Activated B cell treated with CpG ODN at 0.5 μM for 24 hours (primary cell): ENCODE results near the gene PKP4. TPM values are rescaled to one million over a fixed set of nuclear protein-coding genes. Genes with fewer than 3 reads are reported as not detected.

Experiments
- ATAC-seq: fragments of 200-7000 bp; cut with Tn5 transposase; one replicate; pipeline ENCODE4 v1.10.0; 2021; ENCODE audit warnings: low read depth, mild to moderate bottlenecking, moderate library complexity
- CTCF ChIA-PET: fragments of 350-600 bp; sonication (Branson Sonifier 250); formaldehyde crosslinking; loops from one replicate; lab custom pipeline; 2021; ENCODE audit warnings: antibody characterized with exemption; lab: Charles Lee
- POLR2A ChIA-PET: fragments of 350-600 bp; sonication (Branson Sonifier 250); formaldehyde crosslinking; loops from one replicate; lab custom pipeline; 2021; ENCODE audit warnings: antibody characterized with exemption; lab: Charles Lee
- DNase-seq: peaks from one replicate; pipeline ENCODE4 v3.0.0; 2022
- H3K27ac Mint-ChIP-seq: one replicate; pipeline ENCODE4 v1.8.0; 2020; ENCODE audit warnings: mixed read lengths
- H3K27me3 Mint-ChIP-seq: one replicate; pipeline ENCODE4 v1.8.0; 2021; ENCODE audit warnings: mixed read lengths
- H3K36me3 Mint-ChIP-seq: one replicate; pipeline ENCODE4 v1.8.0; 2021; ENCODE audit warnings: low read depth, mixed read lengths
- H3K4me1 Mint-ChIP-seq: one replicate; pipeline ENCODE4 v1.8.0; 2021; ENCODE audit warnings: mixed read lengths
- H3K4me3 Mint-ChIP-seq: one replicate; pipeline ENCODE4 v1.8.0; 2020; ENCODE audit warnings: mild to moderate bottlenecking, mixed read lengths
- H3K9me3 Mint-ChIP-seq: one replicate; pipeline ENCODE4 v1.8.0; 2020; ENCODE audit warnings: mixed read lengths
- intact Hi-C: fragments of 100-400 bp; cut with micrococcal nuclease; formaldehyde crosslinking; loops from one replicate; pipeline ENCODE4 v1.15.1; 2024
- total RNA-seq: library from RNA; stranded (reverse); gene quantifications from 2 replicates; pipeline ENCODE4 v1.2.3, GENCODE V29; 2022
- TF ChIP-seq, protein P1 (sequence below): fragments of 200-600 bp; IDR thresholded peaks from one replicate; pipeline ENCODE4 v1.8.0; 2022; ENCODE audit warnings: antibody characterized with exemption, mild to moderate bottlenecking

PKP4 gene
- total RNA-seq, 1 donor from 2014 or later: 6.5 TPM

GRCh38 chr2:158459161-158460003 is 2.6 kb downstream of the PKP4 start:
- Mint-ChIP-seq H3K9me3 (no peaks in the 10 kb centered on the region), H3K36me3 (peaks cover 5% of the 10 kb centered on the region), H3K4me1 (peaks cover 18% of the 10 kb centered on the region), H3K27me3 (peaks cover 8% of the 10 kb centered on the region), H3K27ac (no peak overlapping the region), H3K4me3 (no peak overlapping the region)
- ChIA-PET CTCF (no interaction called here), POLR2A (interaction anchor here (0.7 kb wide), 1 partner anchor 271 kb away, joined by 4 read pairs; no protein-coding TSS in a partner anchor)
- intact Hi-C loops: loop anchor here (5.0 to 10.0 kb wide), 4 partner anchors 828 to 1055 kb away; partner anchors contain the start of genes ACVR1C and WDSUB1
- TF ChIP-seq, protein P1, sequence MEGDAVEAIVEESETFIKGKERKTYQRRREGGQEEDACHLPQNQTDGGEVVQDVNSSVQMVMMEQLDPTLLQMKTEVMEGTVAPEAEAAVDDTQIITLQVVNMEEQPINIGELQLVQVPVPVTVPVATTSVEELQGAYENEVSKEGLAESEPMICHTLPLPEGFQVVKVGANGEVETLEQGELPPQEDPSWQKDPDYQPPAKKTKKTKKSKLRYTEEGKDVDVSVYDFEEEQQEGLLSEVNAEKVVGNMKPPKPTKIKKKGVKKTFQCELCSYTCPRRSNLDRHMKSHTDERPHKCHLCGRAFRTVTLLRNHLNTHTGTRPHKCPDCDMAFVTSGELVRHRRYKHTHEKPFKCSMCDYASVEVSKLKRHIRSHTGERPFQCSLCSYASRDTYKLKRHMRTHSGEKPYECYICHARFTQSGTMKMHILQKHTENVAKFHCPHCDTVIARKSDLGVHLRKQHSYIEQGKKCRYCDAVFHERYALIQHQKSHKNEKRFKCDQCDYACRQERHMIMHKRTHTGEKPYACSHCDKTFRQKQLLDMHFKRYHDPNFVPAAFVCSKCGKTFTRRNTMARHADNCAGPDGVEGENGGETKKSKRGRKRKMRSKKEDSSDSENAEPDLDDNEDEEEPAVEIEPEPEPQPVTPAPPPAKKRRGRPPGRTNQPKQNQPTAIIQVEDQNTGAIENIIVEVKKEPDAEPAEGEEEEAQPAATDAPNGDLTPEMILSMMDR: no peak
- ATAC-seq (no peak), DNase-seq (no peak)

DNA sequence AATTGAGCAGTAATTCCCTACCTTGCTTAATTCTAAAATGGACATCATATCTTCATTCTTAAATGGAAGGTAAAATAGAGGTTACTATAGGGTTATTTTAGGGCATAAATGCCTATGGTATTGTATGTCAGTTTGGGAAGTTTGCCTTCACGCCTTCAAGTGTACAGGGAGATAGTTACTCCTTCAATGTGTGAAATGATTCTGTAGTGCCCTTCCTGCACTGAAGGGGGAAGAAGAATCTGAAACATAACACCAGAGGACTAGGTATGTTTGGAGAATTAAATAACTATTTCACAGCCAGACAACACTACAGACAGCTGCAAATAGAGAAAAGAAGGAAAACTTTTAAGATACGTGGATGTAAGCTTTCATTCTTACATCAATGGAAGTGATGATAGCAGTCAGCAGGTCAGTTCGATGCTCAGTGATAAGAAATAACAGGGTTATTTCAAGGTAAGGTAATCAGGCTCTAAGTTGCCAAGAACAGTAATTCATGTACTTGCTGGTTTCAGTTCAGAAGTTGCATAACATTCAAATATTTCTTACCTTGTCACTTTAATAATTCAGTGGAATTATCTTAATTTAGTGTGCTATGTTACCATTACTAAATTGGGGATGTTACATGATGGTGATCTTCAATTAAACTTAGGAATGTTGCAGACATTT is 4.0 kb downstream of the PKP4 start:
- no peak overlapping the region for H3K27ac Mint-ChIP-seq
- H3K4me3 Mint-ChIP-seq: no peak overlapping the region
- H3K4me1 Mint-ChIP-seq: peaks cover 18% of the 10 kb centered on the region
- peaks cover 8% of the 10 kb centered on the region for H3K27me3 Mint-ChIP-seq
- TF ChIP-seq, protein P1: no peak
- DNase-seq (no peak), ATAC-seq (no peak)
- H3K36me3 Mint-ChIP-seq: peaks cover 5% of the 10 kb centered on the region
- intact Hi-C loops: no loop called here
- POLR2A ChIA-PET: no interaction called here
- no peaks in the 10 kb centered on the region for H3K9me3 Mint-ChIP-seq
- CTCF ChIA-PET: no interaction called here

DNA sequence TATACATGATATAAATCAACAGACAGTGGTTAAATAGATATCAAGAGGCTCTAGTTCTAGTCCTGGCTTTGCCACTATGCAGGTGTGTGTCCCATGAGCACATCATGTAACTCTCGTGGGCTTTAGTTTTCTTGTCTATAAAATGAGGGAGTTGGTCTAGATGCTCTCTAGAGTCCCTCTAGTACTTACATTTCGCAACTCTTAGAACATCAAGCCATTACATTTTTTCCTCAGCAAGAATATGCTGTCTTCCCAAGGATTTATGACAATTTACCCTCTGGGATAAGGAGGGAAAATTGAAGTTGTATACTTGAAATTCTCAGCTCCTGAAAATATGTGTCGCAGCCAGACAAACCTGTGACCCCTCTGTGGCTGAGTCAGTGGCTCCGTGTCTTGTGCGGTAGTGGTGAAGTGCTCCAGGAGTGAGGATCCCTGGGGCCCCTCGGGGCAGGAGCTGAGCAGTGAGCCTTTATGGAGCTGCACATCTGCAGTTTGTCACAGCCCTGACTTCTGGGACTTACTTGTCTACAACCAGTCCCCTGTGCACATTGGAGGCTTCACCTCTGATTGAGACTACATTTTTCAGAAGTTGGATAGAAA is 6.8 kb downstream of the PKP4 start:
- H3K27me3 Mint-ChIP-seq: peaks cover 3% of the 10 kb centered on the region
- intact Hi-C loops: no loop called here
- DNase-seq (no peak), ATAC-seq (no peak)
- no peak overlapping the region for H3K27ac Mint-ChIP-seq
- no peaks in the 10 kb centered on the region for H3K9me3 Mint-ChIP-seq
- TF ChIP-seq, protein P1: no peak
- POLR2A ChIA-PET: no interaction called here
- H3K4me1 Mint-ChIP-seq: peaks cover 2% of the 10 kb centered on the region
- CTCF ChIA-PET: no interaction called here
- no peak overlapping the region for H3K4me3 Mint-ChIP-seq
- no peaks in the 10 kb centered on the region for H3K36me3 Mint-ChIP-seq

DNA sequence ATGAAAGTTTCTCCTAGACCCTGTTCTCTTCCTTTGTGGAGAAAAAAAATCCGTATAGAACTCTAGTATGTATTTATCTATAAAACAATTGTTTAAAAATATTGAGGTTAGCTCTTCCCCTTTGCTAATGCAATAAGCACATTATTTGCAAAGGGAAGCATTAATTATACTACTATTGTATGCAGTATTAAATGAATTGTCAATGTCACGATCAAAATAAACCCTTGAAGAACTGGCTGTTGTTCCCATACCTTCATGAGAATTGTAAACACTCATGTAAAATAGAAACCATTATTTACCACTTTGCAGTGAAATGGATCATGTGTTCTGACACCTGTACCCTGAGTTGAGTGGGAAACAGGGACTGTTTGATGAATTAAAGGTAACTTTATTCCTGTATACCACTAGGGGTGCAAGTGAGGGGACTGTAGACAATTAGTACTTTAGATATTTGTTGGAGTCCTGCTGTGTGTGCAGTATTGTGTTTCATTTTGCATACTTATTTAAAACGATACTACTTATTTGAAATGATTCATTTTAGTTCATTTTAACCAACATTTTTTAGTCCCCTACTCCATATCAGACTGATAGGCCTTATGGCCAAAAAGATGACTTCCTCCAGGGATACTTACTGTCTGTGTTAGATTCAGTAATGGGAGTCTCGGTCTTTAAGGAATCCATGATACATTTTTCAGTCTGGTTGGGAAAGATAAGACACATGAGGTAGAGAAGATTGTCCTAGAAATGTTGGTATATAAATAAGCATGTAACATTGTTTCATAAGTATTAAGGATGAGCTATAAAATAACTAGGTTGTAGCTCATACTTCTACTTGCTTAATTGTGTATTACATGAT is 7.9 kb downstream of the PKP4 start:
- no peak overlapping the region for H3K4me3 Mint-ChIP-seq
- no peaks in the 10 kb centered on the region for H3K27me3 Mint-ChIP-seq
- POLR2A ChIA-PET: no interaction called here
- no peak for DNase-seq
- no peaks in the 10 kb centered on the region for H3K36me3 Mint-ChIP-seq
- no peak overlapping the region for H3K27ac Mint-ChIP-seq
- no peaks in the 10 kb centered on the region for H3K4me1 Mint-ChIP-seq
- ATAC-seq: no peak
- TF ChIP-seq, protein P1: no peak
- H3K9me3 Mint-ChIP-seq: no peaks in the 10 kb centered on the region
- intact Hi-C loops: no loop called here
- CTCF ChIA-PET: no interaction called here
